GM12891 (cell line): Measurements from ENCODE around the gene BAX.

Experiments
- PAX5 ChIP-seq: IDR thresholded peaks from 2 replicates; pipeline ENCODE4 v1.6.1; 2011; ENCODE audit warnings: low read length, moderate library complexity, mild to moderate bottlenecking; ENCODE audit not compliant: insufficient read depth, severe bottlenecking
- POLR2A ChIP-seq: IDR thresholded peaks from 2 replicates; pipeline ENCODE4 v1.6.1; 2011; ENCODE audit warnings: low read depth, low read length, control low read depth
- POLR2AphosphoS5 ChIP-seq: IDR thresholded peaks from 2 replicates; pipeline ENCODE4 v1.6.1; 2011; ENCODE audit warnings: low read depth, low read length, control low read depth
- POU2F2 ChIP-seq: IDR thresholded peaks from 2 replicates; pipeline ENCODE4 v1.6.1; 2011; ENCODE audit warnings: low read depth, mild to moderate bottlenecking, control low read depth, low read length, moderate library complexity
- SPI1 ChIP-seq: IDR thresholded peaks from 2 replicates; pipeline ENCODE4 v1.6.1; 2011; ENCODE audit warnings: low read depth, low read length, control low read depth
- TAF1 ChIP-seq: IDR thresholded peaks from 2 replicates; pipeline ENCODE4 v1.6.1; 2011; ENCODE audit warnings: low read depth, low read length, control low read depth

DNA sequence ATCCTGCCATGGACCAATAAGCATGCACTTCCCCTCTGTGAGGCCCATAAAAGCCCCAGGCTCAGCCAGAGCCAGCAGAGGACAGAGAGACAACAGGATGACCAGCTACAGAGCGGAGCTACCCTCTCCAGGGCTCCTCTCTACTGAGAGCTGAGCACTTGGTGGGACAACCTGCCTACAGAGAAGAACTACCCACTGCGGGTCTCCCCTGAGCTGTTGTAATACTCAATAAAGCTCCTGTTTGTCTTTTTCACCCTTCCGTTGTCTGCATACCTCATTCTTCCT, 7.5 kb upstream of the BAX start:
- no peak for TF ChIP-seq POLR2A
- TF ChIP-seq POU2F2 = no peak
- TF ChIP-seq POLR2AphosphoS5 = no peak
- no peak for TF ChIP-seq TAF1
- TF ChIP-seq PAX5 = no peak
- no peak for TF ChIP-seq SPI1
